ENCODE results near the gene C1QTNF12.

The C1QTNF12 gene

DNA sequence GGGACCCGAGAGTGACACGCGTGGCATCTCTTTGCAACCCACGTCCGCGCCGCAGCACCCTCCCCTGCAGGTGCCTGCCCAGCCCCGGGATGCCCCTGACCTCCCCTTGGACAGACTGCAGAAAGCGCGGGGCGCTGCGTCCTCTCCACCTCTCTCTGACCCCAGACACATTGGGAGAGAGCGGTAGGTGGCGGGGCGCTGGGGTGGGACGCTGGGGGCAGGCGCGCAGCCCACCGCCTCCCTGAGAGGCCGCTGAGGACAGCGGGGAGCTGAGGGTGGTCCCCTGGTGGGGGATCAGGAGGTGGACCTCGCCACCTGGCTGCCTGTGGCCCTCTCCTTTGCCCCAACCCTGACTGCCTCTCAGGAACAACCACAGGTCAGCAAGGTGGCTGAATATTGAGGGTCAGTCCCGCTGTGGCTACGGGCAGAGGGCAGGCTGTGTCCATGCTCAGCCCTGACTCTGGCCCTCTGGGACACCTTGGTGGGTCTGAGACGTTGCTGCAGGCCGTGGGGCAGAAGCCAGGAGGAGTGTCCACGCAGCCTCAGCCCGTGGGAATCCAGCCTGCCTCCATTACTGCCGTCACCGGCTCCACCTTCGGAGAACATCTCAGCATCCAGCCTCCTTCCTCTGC is 27.9 kb upstream of the C1QTNF12 start:
- H3K4me3 ChIP-seq, result peak overlapping the region; percentile 81
- peaks cover 14% of the 10 kb centered on the region; the same call in 1 of the 2 replicates for H3K9me3 ChIP-seq
- H3K4me1 ChIP-seq, result peaks cover 17% of the 10 kb centered on the region
- in situ Hi-C loops (cut with MboI; ENCODE audit: low sequenced_read_pairs), result no loop called here
- H3K27me3 ChIP-seq (ENCODE audit: low read depth), result no peaks in the 10 kb centered on the region
- H3K36me3 ChIP-seq (replicated peaks), result peaks cover 21% of the 10 kb centered on the region
- no peak for DNase-seq (ENCODE audit: low spot score in 2 of 2)

DNA sequence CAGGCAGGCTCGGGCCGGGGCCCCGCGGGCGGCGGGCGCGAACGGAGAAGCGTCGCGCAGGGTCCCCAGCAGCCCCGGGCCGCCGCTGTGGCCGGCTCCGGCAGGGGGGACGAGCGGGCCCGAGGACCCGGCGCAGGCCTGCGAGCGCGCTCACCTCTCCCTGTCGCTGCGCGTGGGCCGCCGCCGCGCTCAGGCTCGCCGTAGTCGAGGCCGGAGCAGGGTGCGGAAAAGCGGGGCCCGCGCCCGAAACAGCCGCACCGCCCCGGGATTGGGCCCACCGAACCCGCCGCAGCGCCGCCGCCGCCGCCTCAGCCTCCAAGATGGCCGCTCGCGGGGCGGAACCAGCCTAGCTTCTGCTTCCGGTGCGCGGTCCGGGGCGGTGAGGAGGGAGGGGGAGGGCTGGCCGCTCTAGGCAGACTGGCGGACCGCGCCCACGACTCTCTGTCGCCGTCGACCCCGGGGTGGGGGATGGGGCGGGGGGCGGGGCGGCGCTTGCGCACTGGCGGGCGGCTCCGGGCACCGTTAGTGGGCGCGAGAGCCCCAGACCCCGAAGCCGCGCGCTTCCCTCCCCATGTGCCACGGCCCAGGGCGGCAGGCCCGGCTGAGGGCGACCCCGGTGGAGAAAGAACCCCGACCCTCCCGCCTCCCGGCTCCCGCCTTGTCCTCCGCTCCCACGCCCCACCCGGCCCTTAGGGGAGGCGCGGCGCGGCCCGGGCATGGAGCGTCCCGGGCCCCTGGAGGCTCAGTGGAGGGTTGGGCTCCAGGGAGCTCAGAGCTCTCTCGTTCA is 27.2 kb upstream of the C1QTNF12 start, which contains the start of gene UBE2J2:
TSS of gene UBE2J2 (minus strand) at position 343 of the 787 bp plus-strand sequence. CDS start 5,862 bp downstream, outside the sequence.
- Histone ChIP-seq H3K36me3 (replicated peaks) (peaks cover 21% of the 10 kb centered on the region), H3K4me1 (peaks cover 17% of the 10 kb centered on the region), H3K27me3 (ENCODE audit: low read depth) (no peaks in the 10 kb centered on the region), H3K4me3 (peak within 1 kb of the TSS; percentile 81), H3K9me3 (peaks cover 14% of the 10 kb centered on the region; the same call in 1 of the 2 replicates)
- peak; percentile 78 to 97 for DNase-seq (ENCODE audit: low spot score in 2 of 2)
- in situ Hi-C loops (cut with MboI; ENCODE audit: low sequenced_read_pairs), result no loop called here

DNA sequence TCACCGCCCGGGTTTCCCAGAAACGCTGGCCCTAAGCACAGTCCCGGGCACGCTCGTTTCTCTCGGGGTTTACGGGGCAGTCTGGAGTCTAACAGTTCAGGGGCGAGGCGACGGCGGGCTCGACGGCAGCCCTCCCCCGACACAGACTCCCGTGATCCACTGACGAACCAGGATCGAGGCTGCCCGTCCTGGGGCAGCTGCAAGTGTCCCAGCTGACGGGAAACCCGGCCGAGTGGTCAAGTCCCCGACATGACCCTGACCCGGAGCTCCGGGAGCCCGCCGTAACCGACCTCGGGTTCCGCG is 26.6 kb upstream of the C1QTNF12 start:
- in situ Hi-C loops (cut with MboI; ENCODE audit: low sequenced_read_pairs), result no loop called here
- H3K36me3 ChIP-seq (replicated peaks), result peaks cover 21% of the 10 kb centered on the region
- H3K4me3 ChIP-seq, result peak overlapping the region; percentile 81
- peaks cover 14% of the 10 kb centered on the region; the same call in 1 of the 2 replicates for H3K9me3 ChIP-seq
- H3K4me1 ChIP-seq, result peaks cover 17% of the 10 kb centered on the region
- no peaks in the 10 kb centered on the region for H3K27me3 ChIP-seq (ENCODE audit: low read depth)
- no peak for DNase-seq (ENCODE audit: low spot score in 2 of 2)

DNA sequence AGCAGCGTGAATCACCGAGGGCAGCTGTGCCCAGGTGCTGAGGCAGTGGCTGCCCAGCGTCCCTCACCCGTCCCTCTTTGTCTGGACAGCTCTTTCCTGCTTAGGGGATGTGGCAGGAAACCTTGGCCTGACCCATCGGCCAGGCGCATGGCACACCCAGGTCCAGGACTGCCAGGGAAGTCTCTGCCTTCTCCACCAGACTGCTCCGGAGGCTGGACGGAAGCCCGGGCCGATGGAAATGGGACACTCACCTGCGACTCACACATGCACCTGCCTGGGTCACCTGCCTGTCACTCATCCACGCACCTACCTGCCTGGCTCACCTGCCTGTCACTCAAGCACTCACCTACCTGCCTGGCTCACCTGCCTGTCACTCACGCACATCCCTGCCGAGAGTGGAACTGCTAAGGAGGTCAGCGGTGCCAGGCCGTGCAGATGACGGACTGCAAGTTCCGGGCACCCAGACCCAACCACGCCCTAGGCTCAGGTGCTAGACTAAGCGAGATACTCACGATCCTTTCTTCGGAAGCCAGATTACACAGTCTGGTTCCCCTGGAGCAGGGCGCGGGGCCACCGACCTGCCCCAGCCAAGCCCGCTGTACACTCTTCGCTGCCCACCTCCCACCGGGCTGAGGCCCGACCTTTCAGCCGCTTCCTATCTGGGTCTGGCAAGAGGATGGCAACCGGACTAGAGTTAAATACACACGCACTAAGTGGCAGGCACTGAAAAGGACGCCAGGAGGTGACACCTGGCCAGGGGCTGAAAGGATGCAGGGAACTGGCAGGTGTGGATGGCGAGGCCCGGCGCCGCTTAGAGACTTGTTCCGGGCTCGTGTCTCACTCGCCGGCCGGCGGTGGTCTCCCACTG is 26.1 kb upstream of the C1QTNF12 start:
- no peak for DNase-seq (ENCODE audit: low spot score in 2 of 2)
- Histone ChIP-seq H3K36me3 (replicated peaks) (peaks cover 26% of the 10 kb centered on the region), H3K27me3 (ENCODE audit: low read depth) (no peaks in the 10 kb centered on the region), H3K4me3 (peak overlapping the region; percentile 81), H3K4me1 (peaks cover 17% of the 10 kb centered on the region), H3K9me3 (peaks cover 14% of the 10 kb centered on the region; the same call in 1 of the 2 replicates)
- in situ Hi-C loops (cut with MboI; ENCODE audit: low sequenced_read_pairs), result no loop called here

DNA sequence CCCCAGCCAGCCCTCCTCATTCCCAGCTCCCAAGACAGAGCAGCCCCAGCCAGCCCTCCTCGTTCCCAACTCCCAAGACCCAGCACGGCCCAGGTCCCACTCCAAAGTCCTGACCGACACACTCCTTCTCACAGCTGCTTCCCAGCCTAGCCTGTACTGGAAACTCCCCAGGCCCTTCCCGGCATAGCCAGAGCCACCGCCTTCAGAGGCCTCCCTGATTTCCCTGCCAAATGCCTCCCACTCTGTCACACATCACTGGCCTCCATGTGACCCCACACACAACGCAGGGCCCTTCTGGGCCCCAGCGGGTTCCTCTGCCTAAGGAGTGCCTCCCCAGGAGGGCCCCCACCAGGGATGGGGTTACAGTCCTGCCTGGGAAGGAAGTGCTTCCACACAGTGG is 24.3 kb upstream of the C1QTNF12 start:
- H3K27me3 ChIP-seq (ENCODE audit: low read depth), result no peaks in the 10 kb centered on the region
- peaks cover 4% of the 10 kb centered on the region; the same call in 1 of the 2 replicates for H3K9me3 ChIP-seq
- H3K4me1 ChIP-seq, result peaks cover 17% of the 10 kb centered on the region
- no peak overlapping the region for H3K4me3 ChIP-seq
- no peak for DNase-seq (ENCODE audit: low spot score in 2 of 2)
- peaks cover 40% of the 10 kb centered on the region for H3K36me3 ChIP-seq (replicated peaks)
- in situ Hi-C loops (cut with MboI; ENCODE audit: low sequenced_read_pairs), result no loop called here

DNA sequence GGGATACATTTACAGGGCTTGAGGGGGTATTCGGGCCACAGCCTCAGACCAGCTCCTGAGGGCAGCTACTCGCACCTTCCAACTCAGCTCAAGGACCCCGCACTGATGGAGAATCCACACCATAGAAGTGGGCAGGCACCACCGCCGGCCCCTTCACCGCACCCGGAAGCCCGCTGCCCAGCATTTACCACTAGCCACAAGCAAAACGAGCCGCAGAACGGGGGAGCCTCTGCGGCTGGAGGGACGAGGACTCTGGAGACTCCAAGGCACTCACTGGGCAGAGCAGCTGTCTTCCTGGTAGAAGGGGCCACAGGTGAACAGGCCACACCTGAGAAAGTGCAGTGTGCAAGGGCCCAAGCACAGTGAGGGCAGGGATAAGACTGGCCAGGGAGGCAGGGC is 21.8 kb upstream of the C1QTNF12 start:
- in situ Hi-C loops (cut with MboI; ENCODE audit: low sequenced_read_pairs), result no loop called here
- Histone ChIP-seq H3K4me1 (peaks cover 12% of the 10 kb centered on the region), H3K4me3 (no peak overlapping the region), H3K27me3 (ENCODE audit: low read depth) (no peaks in the 10 kb centered on the region), H3K36me3 (replicated peaks) (peaks cover 66% of the 10 kb centered on the region), H3K9me3 (no peaks in the 10 kb centered on the region)
- no peak for DNase-seq (ENCODE audit: low spot score in 2 of 2)

DNA sequence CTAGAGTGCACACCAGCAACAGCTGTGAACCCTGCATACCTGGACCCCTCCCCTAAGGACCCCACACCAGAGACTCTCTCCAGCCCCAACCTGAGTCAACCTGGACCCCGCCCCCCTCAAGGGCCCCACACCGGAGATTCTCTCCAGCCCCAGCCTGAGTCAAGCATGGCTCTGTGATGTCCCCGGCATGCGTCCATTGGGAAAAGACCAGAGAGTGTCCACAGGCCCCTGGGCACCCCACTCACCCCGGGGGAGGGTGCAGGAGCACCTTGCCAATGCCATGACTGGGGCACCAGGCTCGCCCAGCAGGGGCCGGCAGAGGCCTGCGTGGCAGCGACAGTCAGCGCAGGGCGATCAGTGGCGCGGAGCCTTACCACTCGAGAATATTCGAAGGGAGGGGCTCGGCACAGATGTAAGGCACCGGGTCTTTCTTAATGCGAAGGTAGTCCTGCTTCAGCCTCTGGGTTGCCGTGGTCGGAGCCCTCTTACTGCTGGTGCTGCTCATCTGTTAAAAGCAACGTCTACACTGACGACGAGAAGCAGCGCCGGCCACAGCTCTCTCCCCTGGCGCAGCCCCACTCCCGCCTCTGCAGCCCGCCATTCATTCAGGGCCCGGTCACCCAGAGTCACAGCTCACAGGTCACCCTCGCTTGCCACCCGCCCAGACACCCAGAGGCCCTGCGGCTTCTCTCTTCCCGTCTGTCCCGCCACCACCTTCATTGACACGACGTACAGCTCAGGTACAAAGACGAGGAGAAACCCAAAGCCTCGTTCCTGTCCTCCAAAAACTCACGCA is 21.2 kb upstream of the C1QTNF12 start:
- Histone ChIP-seq H3K9me3 (no peaks in the 10 kb centered on the region), H3K27me3 (ENCODE audit: low read depth) (no peaks in the 10 kb centered on the region), H3K36me3 (replicated peaks) (peaks cover 72% of the 10 kb centered on the region), H3K4me3 (no peak overlapping the region), H3K4me1 (peaks cover 12% of the 10 kb centered on the region)
- in situ Hi-C loops (cut with MboI; ENCODE audit: low sequenced_read_pairs), result no loop called here
- DNase-seq (ENCODE audit: low spot score in 2 of 2), result no peak

DNA sequence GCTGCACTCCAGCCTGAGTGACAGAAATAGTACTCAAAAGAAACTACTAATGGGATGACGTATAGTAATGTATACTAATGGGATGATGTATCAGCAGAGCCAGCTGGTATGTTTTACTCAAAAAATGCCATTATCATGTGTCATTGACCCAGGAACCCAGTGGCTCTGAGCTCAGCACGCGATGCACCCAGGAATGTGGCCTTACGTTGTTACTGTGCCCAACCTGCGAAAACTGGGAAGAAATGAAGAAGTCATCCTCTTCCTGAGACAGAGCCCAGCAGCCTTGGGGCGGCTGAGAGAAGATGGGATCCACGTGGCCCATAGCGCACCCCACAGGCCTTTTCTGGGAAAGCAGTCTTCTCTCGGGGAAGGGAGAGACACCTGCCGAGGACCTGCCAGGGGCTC is 18.3 kb upstream of the C1QTNF12 start:
- no peak for DNase-seq (ENCODE audit: low spot score in 2 of 2)
- Histone ChIP-seq H3K27me3 (ENCODE audit: low read depth) (no peaks in the 10 kb centered on the region), H3K4me1 (no peaks in the 10 kb centered on the region), H3K36me3 (replicated peaks) (peaks cover 76% of the 10 kb centered on the region), H3K4me3 (no peak overlapping the region), H3K9me3 (no peaks in the 10 kb centered on the region)
- in situ Hi-C loops (cut with MboI; ENCODE audit: low sequenced_read_pairs), result no loop called here

DNA sequence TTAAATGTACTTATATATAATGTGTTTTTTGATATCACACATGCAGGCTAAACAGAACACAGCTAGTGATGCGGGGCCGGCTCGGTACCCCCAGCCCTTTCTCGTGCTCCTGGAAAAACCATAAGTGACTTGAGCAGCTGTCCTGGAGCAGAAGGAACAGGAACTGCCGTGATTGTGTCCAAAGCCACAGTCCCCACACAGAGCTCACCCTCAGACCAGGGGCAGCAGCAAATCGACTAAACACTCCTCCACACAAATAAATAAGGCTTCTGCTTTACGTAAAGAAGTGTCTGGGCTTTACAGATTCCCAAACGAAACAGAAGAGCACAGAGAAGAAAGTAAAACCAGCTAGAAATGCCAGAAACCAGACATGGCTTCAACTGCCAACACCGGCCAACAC is 17.5 kb upstream of the C1QTNF12 start:
- Histone ChIP-seq H3K36me3 (replicated peaks) (peaks cover 76% of the 10 kb centered on the region), H3K9me3 (no peaks in the 10 kb centered on the region), H3K4me1 (no peaks in the 10 kb centered on the region), H3K4me3 (no peak overlapping the region), H3K27me3 (ENCODE audit: low read depth) (no peaks in the 10 kb centered on the region)
- in situ Hi-C loops (cut with MboI; ENCODE audit: low sequenced_read_pairs), result no loop called here
- no peak for DNase-seq (ENCODE audit: low spot score in 2 of 2)

DNA sequence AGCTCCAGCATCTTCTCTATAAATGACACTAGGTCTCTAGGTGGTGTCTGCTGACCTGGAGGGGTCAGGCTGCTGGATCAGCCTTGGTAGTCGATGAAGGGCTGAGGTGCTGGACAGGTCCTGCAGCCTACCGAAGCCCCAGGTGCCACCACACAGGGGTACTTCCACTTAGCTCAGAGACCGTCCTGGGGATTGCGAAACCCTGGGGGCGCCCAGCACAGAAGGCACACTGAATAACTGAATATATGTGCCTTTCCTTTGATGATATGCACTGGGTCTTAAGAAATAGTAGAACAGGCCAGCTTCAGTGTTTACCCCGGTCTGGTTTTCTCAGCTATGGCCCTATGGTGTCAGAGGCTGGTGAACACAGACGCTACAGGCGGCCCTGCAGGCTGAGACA is 16.2 kb upstream of the C1QTNF12 start:
- peaks cover 81% of the 10 kb centered on the region for H3K36me3 ChIP-seq (replicated peaks)
- DNase-seq (ENCODE audit: low spot score in 2 of 2), result no peak

DNA sequence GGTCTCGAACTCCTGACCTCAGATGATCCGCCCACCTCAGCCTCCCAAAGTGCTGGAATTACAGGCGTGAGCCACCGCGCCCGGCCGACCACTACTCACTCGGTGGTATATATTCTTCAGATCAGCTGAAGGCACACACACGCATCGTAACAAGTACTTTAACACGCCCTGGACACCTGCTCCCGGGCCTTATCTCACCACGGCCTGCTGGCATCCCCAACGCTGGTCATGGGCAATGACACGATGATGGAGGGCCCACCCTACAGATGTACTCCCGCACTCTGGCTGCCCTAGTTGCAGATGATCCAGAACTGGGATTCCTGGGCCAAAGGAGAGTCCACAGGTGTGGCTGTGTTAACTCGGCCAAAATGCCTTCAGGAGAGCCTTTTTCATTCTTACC is 15.5 kb upstream of the C1QTNF12 start:
- no peak overlapping the region for H3K4me3 ChIP-seq
- DNase-seq (ENCODE audit: low spot score in 2 of 2), result no peak
- H3K4me1 ChIP-seq, result no peaks in the 10 kb centered on the region
- in situ Hi-C loops (cut with MboI; ENCODE audit: low sequenced_read_pairs), result no loop called here
- no peaks in the 10 kb centered on the region for H3K9me3 ChIP-seq
- H3K27me3 ChIP-seq (ENCODE audit: low read depth), result no peaks in the 10 kb centered on the region
- peaks cover 74% of the 10 kb centered on the region for H3K36me3 ChIP-seq (replicated peaks)

More for the DNA sequence above, 16.2 kb upstream of the C1QTNF12 start:
- Histone ChIP-seq H3K9me3 (no peaks in the 10 kb centered on the region), H3K27me3 (ENCODE audit: low read depth) (no peaks in the 10 kb centered on the region), H3K4me1 (no peaks in the 10 kb centered on the region), H3K4me3 (no peak overlapping the region)
- in situ Hi-C loops (cut with MboI; ENCODE audit: low sequenced_read_pairs), result no loop called here

DNA sequence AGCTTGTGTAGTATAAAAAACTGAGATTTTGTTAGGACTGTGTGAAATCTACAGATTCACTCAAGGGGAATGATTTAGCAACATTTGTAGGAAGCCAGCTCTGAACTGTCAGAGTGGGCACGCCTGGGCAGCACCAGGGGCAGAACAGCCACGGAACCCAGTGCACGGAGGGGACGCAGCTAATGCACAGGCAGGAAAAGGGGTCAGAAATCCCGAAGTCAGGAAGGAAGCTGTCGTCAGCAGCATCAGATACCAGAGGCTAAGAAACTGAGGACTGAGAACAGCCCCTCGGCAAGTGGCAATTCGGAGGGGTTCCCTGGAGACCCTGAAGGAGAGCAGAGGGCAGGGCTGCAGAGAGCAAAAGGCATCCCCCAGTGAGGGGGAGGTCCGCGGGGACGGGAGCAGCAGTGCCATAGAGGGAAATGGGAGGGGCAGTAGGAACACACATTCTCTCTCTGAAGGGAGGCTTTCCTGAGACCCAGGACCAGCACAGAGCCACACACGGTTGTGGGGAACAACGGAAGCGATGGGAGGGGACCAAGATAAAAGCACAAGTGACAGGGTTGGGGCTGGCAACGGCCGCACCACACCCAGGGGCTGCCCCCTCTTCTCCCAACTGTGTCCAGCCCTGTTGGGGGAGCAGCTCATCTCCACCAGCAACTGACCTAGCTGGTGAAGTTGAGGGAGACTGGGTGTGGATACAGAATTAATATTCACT is 14.5 kb upstream of the C1QTNF12 start:
- in situ Hi-C loops (cut with MboI; ENCODE audit: low sequenced_read_pairs), result no loop called here
- H3K9me3 ChIP-seq, result no peaks in the 10 kb centered on the region
- no peaks in the 10 kb centered on the region for H3K4me1 ChIP-seq
- no peaks in the 10 kb centered on the region for H3K27me3 ChIP-seq (ENCODE audit: low read depth)
- no peak overlapping the region for H3K4me3 ChIP-seq
- no peak for DNase-seq (ENCODE audit: low spot score in 2 of 2)
- peaks cover 74% of the 10 kb centered on the region for H3K36me3 ChIP-seq (replicated peaks)
